NT2/D1 (cell line): ENCODE measurements around the gene MYZAP.

ENCODE experiments used
- YY1 ChIP-seq: IDR thresholded peaks from 2 replicates; pipeline ENCODE4 v1.6.1; 2011; ENCODE audit not compliant: insufficient read length, insufficient read depth
- ZNF274 ChIP-seq: IDR thresholded peaks from 2 replicates; pipeline ENCODE4 v1.6.1; 2011; ENCODE audit warnings: mild to moderate bottlenecking, low read depth, low read length

GRCh38 chr15:57705746-57706404 lies 114.2 kb downstream of the MYZAP start:
- no peak for TF ChIP-seq ZNF274
- no peak for TF ChIP-seq YY1
